GM12872 (cell line): Measurements from ENCODE around the gene AGBL4.

Experiments used
- CTCF ChIP-seq: IDR thresholded peaks from 3 replicates; pipeline ENCODE4 v1.5.1; 2011; ENCODE audit warnings: low read depth, mild to moderate bottlenecking, low read length, moderate library complexity; ENCODE audit not compliant: insufficient read depth

AGBL4 gene

GRCh38 chr1:49297783-49298182, 726.0 kb downstream of the AGBL4 start:
- no peak for TF ChIP-seq CTCF

GRCh38 chr1:49294539-49294938, 729.2 kb downstream of the AGBL4 start:
- no peak for TF ChIP-seq CTCF

GRCh38 chr1:49293016-49293415, 730.7 kb downstream of the AGBL4 start:
- TF ChIP-seq CTCF, result no peak

GRCh38 chr1:49252917-49253316, 770.8 kb downstream of the AGBL4 start:
- TF ChIP-seq CTCF, result no peak

GRCh38 chr1:49251019-49251784, 772.6 kb downstream of the AGBL4 start:
- no peak for TF ChIP-seq CTCF

- TF ChIP-seq CTCF, result no peak
Observed at GRCh38 chr1:49240709-49241221, 783.0 kb downstream of the AGBL4 start.

- no peak for TF ChIP-seq CTCF
Observed at GRCh38 chr1:49234988-49235387, 788.8 kb downstream of the AGBL4 start.
